Endothelial cell of umbilical vein (primary cell): Measurements from ENCODE around the gene BTAF1. TPM values are rescaled to one million over a fixed set of nuclear protein-coding genes. Genes with fewer than 3 reads are reported as not detected.

Experiments
- BruUV-seq: library from RNA; stranded (reverse); fragments of 400-500 nt; replicated peaks from 2 replicates; lab custom pipeline; 2021; lab: Mats Ljungman, UMichigan
- CTCF ChIA-PET: fragments of 300-600, 350-600 bp; sonication (Branson Sonifier 250); formaldehyde crosslinking; loops from one replicate; lab custom pipeline; 2021; ENCODE audit warnings: antibody characterized with exemption, inconsistent platforms; lab: Charles Lee
- POLR2A ChIA-PET: fragments of 300-600, 350-600 bp; sonication (Branson Sonifier 250); formaldehyde crosslinking; loops from one replicate; lab custom pipeline; 2021; ENCODE audit warnings: antibody characterized with exemption, inconsistent platforms; lab: Charles Lee
- DNase-seq: peaks from one replicate; pipeline ENCODE4 v3.0.0-alpha.2; 2011; ENCODE audit warnings: low read depth, low spot score
- FAIRE-seq: peaks from 2 replicates; lab custom pipeline; 2011; peaks lifted over from hg19 to GRCh38; lab: Jason Lieb, UNC
- H2AFZ ChIP-seq: 2 replicates; pipeline ENCODE4 v1.6.0; 2012; ENCODE audit warnings: low read depth, low read length, control low read depth, inconsistent platforms
- H3K27ac ChIP-seq: 2 replicates; pipeline ENCODE4 v1.5.1; 2011; ENCODE audit warnings: low read depth, mild to moderate bottlenecking, control low read depth, low read length, moderate library complexity; ENCODE audit not compliant: insufficient read depth
- H3K27me3 ChIP-seq, 2 experiments: 2 replicates each; pipeline versions ENCODE4 v1.6.0 to v1.6.1; 2011; ENCODE audit warnings: low read length in 2 of 2, mixed read lengths in 1 of 2; ENCODE audit not compliant: control insufficient read depth in 2 of 2, insufficient read depth in 2 of 2
- H3K36me3 ChIP-seq, 2 experiments: 2 replicates in 1 of 2; 3 replicates in 1 of 2; pipeline ENCODE4 v1.5.1; 2011; ENCODE audit warnings: low read length in 2 of 2, mild to moderate bottlenecking in 1 of 2, moderate library complexity in 1 of 2; ENCODE audit not compliant: control insufficient read depth in 2 of 2, insufficient read depth in 2 of 2; ENCODE audit errors: extremely low read depth in 1 of 2
- H3K4me1 ChIP-seq: 3 replicates; pipeline ENCODE4 v1.5.1; 2011; ENCODE audit warnings: mild to moderate bottlenecking, low read length; ENCODE audit not compliant: control insufficient read depth, insufficient read depth; ENCODE audit errors: extremely low read depth
- H3K4me2 ChIP-seq: 2 replicates; pipeline ENCODE4 v1.6.1; 2011; ENCODE audit warnings: low read length, control low read depth, mixed read lengths; ENCODE audit not compliant: insufficient read depth
- H3K4me3 ChIP-seq, 3 experiments: fragments of 200-600 bp in 1 of 3; sonication (generic), shearing (Covaris generic) in 1 of 3; replicated peaks in 1 of 3; 2 replicates each; pipeline ENCODE4 v1.5.1; 2011 to 2016; ENCODE audit warnings: control low read depth in 3 of 3, low read length in 3 of 3, mild to moderate bottlenecking in 2 of 3, inconsistent platforms in 1 of 3, low read depth in 1 of 3, moderate library complexity in 1 of 3; ENCODE audit not compliant: insufficient read depth in 1 of 3
- H3K79me2 ChIP-seq: 2 replicates; pipeline ENCODE4 v1.6.0; 2012; ENCODE audit warnings: low read length, inconsistent platforms; ENCODE audit not compliant: control insufficient read depth, insufficient read depth
- H3K9ac ChIP-seq: replicated peaks from 2 replicates; pipeline ENCODE3; 2011; ENCODE audit warnings: low read length, control low read depth; ENCODE audit not compliant: insufficient read depth; ENCODE audit errors: extremely low read depth
- H3K9me1 ChIP-seq: replicated peaks from 3 replicates; pipeline ENCODE4 v1.6.0; 2011; ENCODE audit warnings: mild to moderate bottlenecking, low read length; ENCODE audit not compliant: control insufficient read depth, insufficient read depth; ENCODE audit errors: extremely low read depth
- H3K9me3 ChIP-seq: replicated peaks from 2 replicates; pipeline ENCODE4 v1.5.1; 2012; ENCODE audit warnings: low read length, inconsistent platforms; ENCODE audit not compliant: control insufficient read depth, insufficient read depth
- H4K20me1 ChIP-seq: replicated peaks from 2 replicates; pipeline ENCODE3; 2011; ENCODE audit warnings: mild to moderate bottlenecking, low read length; ENCODE audit not compliant: control insufficient read depth, insufficient read depth; ENCODE audit errors: extremely low read depth
- CTCF ChIP-seq, 2 donors: IDR thresholded peaks; 1 replicate in 1 of 2; 2 replicates in 1 of 2; pipeline ENCODE4 v1.5.1; 2011; ENCODE audit warnings: low read length in 2 of 2, mild to moderate bottlenecking in 2 of 2, moderate library complexity in 2 of 2, control low read depth in 1 of 2, inconsistent platforms in 1 of 2, low read depth in 1 of 2; ENCODE audit not compliant: insufficient read depth in 1 of 2; ENCODE audit errors: extremely low read depth in 1 of 2
- EZH2 ChIP-seq: IDR thresholded peaks from 2 replicates; pipeline ENCODE4 v1.6.1; 2012; ENCODE audit warnings: borderline replicate concordance, low read depth, mild to moderate bottlenecking, moderate library complexity, low read length, inconsistent platforms; ENCODE audit not compliant: severe bottlenecking
- FOS ChIP-seq: IDR thresholded peaks from 2 replicates; pipeline ENCODE4 v1.6.1; 2011; ENCODE audit warnings: mild to moderate bottlenecking, low read length, moderate library complexity, borderline replicate concordance; ENCODE audit not compliant: insufficient read depth
- GATA2 ChIP-seq: IDR thresholded peaks from 2 replicates; pipeline ENCODE4 v1.7.0; 2011; ENCODE audit warnings: low read depth, mild to moderate bottlenecking, moderate library complexity, mixed read lengths, low read length; ENCODE audit not compliant: insufficient read length, insufficient read depth
- JUN ChIP-seq: IDR thresholded peaks from 2 replicates; pipeline ENCODE4 v1.6.1; 2011; ENCODE audit warnings: borderline replicate concordance, low read depth; ENCODE audit not compliant: insufficient read length, insufficient read depth
- MAX ChIP-seq: IDR thresholded peaks from 2 replicates; pipeline ENCODE4 v1.6.1; 2011; ENCODE audit not compliant: insufficient read depth, insufficient read length
- MYC ChIP-seq: IDR thresholded peaks from one replicate; pipeline ENCODE4 v1.6.1; 2011; ENCODE audit warnings: mild to moderate bottlenecking, low read depth, low read length
- POLR2A ChIP-seq: IDR thresholded peaks from 2 replicates; pipeline ENCODE4 v1.6.1; 2012; ENCODE audit warnings: low read depth, mild to moderate bottlenecking, control low read depth, low read length
- POLR2AphosphoS5 ChIP-seq: IDR thresholded peaks from 2 replicates; pipeline ENCODE4 v1.6.1; 2012; ENCODE audit warnings: low read depth, mild to moderate bottlenecking, control low read depth, low read length, moderate library complexity; ENCODE audit not compliant: insufficient read depth
- dilution Hi-C: fragments of 300-500 bp; cut with MboI; formaldehyde crosslinking; loops from one replicate; pipeline ENCODE4 v1.15.0; 2019; ENCODE audit warnings: low sequenced_read_pairs; ENCODE audit not compliant: extremely low pct_ligation_motif_present
- intact Hi-C: fragments of 100-400 bp; cut with micrococcal nuclease; formaldehyde crosslinking; loops from one replicate; pipeline ENCODE4 v1.10.0; 2022
- polyA plus RNA-seq, 4 experiments: library from polyadenylated mRNA; depleted of rRNA in 3 of 4; stranded (reverse) in 3 of 4; unstranded in 1 of 4; fragments of >200 nt; gene quantifications; 2 replicates each; pipeline versions ENCODE4 v1.2.1 to v1.2.3, GENCODE V29; 2011 to 2012; ENCODE audit warnings: missing spikeins in 1 of 4
- total RNA-seq: library from RNA; stranded (reverse); gene quantifications from 2 replicates; pipeline ENCODE4 v1.2.3, GENCODE V29; 2021

BTAF1 gene
- total and polyA plus RNA-seq, 2 donors (not counting 3 experiments of a cell fraction or from before 2014, with no cell fraction given): 9.9 to 23.1 TPM

- no peaks in the 10 kb centered on the region for H3K9me3 ChIP-seq
- BruUV-seq: no TSS peak
- dilution Hi-C loops (no loop called here), intact Hi-C loops (no loop called here)
- no peak overlapping the region for H3K4me3 ChIP-seq
- CTCF ChIA-PET: no interaction called here
- TF ChIP-seq POLR2A (no peak), EZH2 (no peak), FOS (no peak), CTCF (IDR thresholded peaks at IDR 0.05; ENCODE audit: extremely low read depth in 1 of 2, insufficient read depth in 1 of 2, low read depth in 1 of 2, low read length in 2 of 2) (no peak), POLR2AphosphoS5 (no peak), MYC (no peak), JUN (no peak), MAX (no peak), GATA2 (no peak)
- H2AFZ ChIP-seq: no peak overlapping the region
- no peak overlapping the region for H3K27ac ChIP-seq
- H3K36me3 ChIP-seq: peaks cover 3 to 7% of the 10 kb centered on the region in 2 experiments
- no peak for DNase-seq
- H3K9me1 ChIP-seq: no peaks in the 10 kb centered on the region
- H3K27me3 ChIP-seq: no peaks in the 10 kb centered on the region
- no peaks in the 10 kb centered on the region for H3K4me1 ChIP-seq
- POLR2A ChIA-PET: no interaction called here
- H3K79me2 ChIP-seq: peaks cover 32% of the 10 kb centered on the region
- no peak overlapping the region for H3K9ac ChIP-seq
- H4K20me1 ChIP-seq: no peaks in the 10 kb centered on the region
- H3K4me2 ChIP-seq: no peak overlapping the region
- FAIRE-seq: no peak
Observed at GRCh38 chr10:91939653-91940052, 16.1 kb downstream of the BTAF1 start.
